NCI-H82 (cell line): ENCODE results near the gene STRN4.
A peak's percentile ranks its signal among the peaks of the same experiment; 100 is the strongest.

Source experiments
- DNase-seq: peaks from one replicate; lab custom pipeline; 2025; lab: John Stamatoyannopoulos, UW

The STRN4 gene

DNA sequence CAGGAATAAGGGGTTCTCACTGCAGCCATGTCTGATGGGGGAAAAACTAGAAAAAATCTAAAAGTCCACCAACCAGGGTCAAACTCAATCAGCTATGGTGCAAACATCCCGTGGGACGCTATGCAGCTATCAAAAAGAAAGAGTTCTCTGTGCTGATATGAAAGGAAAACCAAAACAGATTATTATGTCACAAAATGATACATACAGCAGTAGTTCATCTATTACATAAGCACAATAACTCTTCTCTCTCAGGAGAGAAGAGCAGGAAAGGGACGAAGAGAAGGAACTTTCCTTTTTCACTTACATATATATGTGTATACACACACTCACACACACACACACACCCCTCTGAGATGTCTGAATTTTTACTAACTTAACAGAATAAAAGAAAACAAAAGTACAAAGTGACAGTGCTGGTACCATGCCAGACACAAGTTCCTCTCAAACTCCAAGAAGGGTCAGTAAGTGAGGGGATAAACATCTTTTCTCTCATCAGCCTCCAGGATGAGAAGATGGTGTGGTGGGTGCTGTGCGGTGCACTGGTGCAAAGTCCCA lies 3.2 kb downstream of the STRN4 start:
- DNase-seq: no peak

DNA sequence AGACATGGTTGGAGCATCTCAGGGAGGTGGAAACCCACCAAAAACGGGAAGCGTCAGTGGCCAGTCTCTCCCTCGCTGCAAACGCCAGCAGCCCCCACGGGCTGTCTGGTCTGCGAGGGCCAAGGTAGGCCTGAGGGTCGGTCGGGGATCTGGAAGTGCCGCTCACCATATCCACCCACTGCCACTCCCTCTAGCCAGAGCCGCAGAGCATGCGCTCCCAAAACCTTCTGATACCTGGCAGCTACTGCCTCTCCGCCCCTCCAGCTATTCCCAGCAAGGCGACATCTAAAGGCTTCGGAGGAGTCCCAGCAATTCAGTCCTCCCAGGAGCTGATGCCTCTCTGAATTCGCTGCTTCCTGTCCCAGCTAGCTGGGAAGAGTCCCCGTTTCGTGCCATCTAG lies 4.8 kb downstream of the STRN4 start:
- no peak for DNase-seq

GRCh38 chr19:46739290-46739771 lies 6.9 kb downstream of the STRN4 start:
- DNase-seq: no peak

- no peak for DNase-seq
These were observed 8.5 kb downstream of the STRN4 start for GRCh38 chr19:46737761-46738171.

DNA sequence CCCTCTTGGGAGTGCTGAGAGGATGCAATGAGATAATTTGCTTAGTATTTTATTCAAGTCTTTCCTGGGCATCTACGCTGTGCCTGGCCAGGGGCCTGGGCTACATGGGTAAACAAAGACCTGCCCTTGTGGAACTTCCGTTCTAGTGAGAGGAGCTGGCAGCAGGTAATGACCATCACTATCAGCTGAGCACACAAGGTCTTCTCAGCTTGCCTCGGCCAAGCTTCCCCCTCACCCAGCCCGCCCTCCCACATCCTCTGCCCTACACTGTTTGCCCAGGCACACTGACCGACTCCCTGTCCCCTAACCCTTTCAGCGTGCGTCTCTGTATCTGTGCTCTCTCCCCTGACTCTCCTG lies 9.0 kb downstream of the STRN4 start:
- DNase-seq: no peak

GRCh38 chr19:46736531-46737297 lies 9.5 kb downstream of the STRN4 start:
- no peak for DNase-seq

DNA sequence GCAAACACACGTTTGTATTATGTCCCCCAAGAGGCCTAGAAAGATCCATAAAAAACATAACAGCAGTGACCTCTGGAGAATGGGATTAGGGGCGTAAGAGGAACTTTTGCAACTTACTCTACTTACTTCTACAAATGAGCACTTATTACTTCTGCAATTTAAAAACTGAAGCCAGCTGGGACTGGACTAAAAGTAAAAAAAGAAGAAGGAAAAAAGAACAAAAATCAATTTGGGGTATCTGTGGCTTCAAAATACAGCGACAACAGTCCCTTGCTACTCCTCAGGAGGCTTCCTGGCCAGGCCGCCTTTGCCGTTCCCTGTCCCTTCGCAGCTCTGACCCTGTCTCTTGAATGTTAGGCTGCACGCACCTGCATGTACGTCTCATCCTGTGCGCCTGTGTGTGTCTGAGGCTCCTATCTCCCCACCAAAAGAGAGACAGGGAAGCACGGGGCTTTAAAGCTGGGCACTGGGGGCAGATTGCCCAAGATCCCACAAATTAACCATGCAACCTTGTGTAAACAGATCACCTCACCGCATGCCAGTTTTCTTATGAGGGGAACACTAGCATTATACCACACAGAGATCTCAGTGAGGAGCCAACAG lies 12.5 kb downstream of the STRN4 start:
- no peak for DNase-seq

DNA sequence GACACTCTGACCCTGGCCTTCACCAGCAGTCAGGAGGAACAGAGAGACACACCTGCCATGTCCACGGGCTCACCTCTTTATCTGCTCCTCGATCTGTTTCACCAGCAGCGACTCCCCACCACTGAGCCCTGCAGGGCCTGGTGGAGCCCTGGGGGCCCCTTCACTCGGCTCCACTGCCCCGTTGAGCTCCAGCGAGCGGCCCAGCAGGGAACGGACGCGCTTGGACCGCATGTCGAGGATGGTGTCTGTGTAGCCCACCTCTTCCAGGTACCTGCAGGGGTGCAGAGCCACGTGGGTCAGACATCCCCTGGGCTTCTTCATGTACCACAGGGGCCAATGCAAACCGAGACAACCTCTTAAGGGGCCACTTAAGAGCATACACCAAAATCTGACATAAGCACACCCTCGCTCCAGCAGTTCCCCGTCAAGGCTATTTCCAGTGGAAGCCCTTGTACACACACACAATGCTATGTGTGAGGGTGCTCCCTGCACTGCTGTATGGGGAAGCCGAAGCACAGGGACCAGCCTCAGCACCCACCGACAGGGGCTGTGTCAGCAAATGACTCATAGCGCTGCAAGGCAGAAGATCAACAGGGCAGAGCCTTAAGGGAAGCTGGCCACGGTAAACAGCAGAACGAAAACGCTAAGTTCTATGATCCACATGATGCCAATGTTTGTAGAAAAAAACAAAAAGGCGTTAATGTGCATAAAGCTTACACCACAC lies 13.1 kb downstream of the STRN4 start:
- DNase-seq: no peak

- DNase-seq: no peak
These were observed 13.9 kb downstream of the STRN4 start for GRCh38 chr19:46732172-46732938.

GRCh38 chr19:46731584-46731983 lies 14.7 kb downstream of the STRN4 start:
- no peak for DNase-seq

GRCh38 chr19:46731007-46731501 lies 15.2 kb downstream of the STRN4 start:
- no peak for DNase-seq

DNA sequence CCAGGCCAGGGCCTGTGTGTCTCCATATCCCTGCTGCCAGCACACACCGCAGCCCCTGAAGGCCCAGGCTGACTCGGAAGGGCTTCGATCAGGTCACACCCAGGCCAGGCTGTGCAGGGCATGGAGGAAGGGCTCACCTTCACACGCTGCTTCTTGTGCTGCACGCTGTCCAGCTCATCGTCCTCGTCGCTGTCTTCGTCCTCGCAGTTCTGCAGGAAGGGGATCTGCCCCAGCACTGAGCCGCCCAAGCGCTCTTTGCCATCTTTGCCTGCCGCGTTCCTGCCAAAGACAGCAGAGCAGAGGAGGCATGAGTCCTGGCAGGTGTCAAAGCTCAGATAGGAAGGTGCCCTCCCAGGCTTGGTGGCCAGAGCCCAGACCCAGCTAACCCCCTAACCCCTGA lies 15.7 kb downstream of the STRN4 start:
- DNase-seq: no peak

DNA sequence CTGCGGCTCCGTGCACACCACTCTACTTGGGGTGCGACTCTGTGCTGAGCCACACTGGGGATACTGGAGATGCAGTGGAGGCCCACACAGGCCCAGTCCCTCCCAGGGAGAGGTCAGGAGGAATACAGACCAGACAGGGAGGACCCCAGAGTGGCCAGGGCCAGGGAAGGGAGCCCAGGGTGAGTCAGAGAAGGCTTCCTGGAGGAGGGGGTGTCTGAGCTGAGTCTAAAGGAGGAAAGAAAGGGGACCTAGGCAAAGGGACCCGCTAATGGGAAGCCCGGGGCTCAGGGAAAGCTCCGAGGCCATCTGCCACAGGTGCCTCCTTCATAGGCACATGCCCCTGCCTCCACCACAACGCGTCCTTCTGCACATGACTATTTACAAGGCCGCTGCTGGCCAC lies 16.1 kb downstream of the STRN4 start:
- no peak for DNase-seq

GRCh38 chr19:46729696-46730095 lies 16.6 kb downstream of the STRN4 start:
- no peak for DNase-seq

DNA sequence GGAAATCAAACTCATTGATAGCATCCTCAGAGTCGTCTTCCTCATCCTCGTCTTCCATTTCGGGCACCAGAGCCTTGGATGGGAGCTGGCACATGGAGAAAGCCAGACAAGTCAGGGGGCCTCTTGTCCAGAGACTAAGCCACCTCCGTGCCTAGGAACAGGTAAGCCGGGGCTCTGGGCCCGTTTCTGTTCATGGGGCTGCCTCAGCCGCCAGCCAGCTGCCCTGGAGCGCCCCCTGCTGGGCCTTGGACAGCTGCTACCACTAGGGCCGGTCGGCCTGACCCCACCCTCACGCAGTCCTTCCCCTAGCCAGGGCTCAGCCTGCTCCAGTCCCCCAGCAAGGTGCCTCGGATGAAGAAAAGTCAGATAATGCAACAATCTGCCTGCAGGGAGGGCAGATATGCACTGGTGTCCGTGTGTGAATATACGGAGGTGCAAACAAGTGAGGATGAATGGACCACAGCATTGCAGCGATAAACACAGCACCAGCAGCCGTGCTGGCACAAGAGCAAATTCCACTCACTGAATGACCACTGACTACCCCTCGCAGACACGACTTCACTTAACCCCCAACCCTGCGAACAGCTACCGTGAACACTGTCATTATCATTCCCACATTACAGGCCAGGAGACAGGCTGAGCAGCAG lies 17.4 kb downstream of the STRN4 start:
- peak; percentile 75 for DNase-seq

- DNase-seq: no peak
These were observed 18.0 kb downstream of the STRN4 start for GRCh38 chr19:46728208-46728607.

- no peak for DNase-seq
These were observed 18.5 kb downstream of the STRN4 start for GRCh38 chr19:46727757-46728156.

DNA sequence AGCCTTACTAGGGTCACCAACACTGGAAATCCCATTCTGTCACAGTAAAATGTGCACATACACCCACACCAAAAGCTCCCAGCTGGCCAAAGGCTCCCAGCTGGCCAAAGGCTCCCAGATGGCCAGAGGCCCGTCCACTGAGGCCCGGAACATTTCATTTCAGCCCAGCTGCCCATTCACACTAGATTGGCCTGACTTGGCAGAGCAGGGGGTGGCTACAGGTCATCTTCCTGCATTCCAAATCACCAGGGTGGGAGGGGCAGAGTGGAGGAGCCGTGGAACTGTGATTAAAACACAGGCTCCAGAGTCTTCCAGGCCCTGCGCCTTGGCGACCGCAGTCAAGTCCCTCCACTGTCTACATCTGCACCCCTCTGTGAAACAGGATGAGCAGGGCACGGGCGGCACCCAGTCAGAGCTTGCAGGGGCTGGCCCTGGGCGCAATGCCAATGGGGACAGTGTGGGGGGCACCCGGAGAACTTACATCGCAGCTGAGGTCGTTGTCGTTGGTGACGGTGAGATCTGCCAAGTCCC lies 19.2 kb downstream of the STRN4 start:
- DNase-seq: no peak

DNA sequence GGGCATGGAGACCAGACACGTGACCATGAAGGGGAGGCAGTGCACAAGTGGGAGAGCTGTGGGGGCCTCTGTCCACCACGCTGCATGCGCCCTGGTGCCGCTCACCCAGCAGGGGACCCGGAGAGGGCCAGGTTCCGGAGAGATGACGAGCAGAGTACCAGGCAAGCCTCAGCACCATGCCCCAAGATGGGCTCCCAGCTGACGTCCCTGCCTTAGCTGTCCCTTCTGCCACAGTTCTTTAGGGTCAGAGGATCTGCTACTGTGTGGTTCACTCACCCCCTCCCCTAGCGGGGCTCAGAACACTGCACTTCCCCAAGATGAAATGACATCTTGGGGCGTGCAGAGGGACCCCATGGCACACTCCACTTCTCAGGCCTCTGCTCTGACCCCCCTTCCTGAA lies 19.7 kb downstream of the STRN4 start:
- no peak for DNase-seq

DNA sequence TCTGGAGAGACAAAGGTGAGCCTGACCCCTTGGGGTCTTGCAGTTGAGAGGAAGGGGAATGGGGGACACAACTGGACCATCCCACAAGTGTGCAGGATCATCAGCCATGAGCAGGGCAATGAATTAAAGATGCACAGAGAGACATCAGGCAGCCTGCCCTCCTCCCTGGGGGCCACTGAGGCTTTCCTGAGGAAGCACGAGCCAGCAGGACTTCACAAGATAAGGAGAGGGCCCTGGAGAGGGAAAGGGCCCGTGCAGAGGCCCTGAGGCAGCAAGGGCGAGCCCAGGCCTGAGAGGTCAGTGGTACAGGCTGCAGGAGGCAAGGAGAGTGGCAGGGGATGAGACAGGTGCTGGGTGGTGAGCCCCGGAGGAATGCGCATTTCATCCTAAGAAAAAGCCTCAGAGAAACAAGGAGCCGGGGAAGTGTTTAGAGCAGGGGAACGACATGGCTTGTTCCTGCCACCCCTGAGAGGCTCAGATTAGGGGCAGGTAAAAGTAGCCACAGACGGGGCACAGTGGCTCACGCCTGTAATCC lies 20.3 kb downstream of the STRN4 start:
- no peak for DNase-seq
